Heart left ventricle (tissue), 13 donors: ENCODE results near the gene CNTNAP5.

Experiments used
- POLR2A ChIP-seq, 2 donors: fragments of 450-650 bp; IDR thresholded peaks; one replicate each; pipeline ENCODE4 v1.6.1; 2017; ENCODE audit warnings: antibody characterized with exemption in 2 of 2, mild to moderate bottlenecking in 2 of 2, moderate library complexity in 2 of 2
- TF ChIP-seq, protein P1 (sequence below), 12 donors: fragments of 200-600 bp; sonication (generic) in 4 of 12; IDR thresholded peaks; one replicate each; pipeline versions ENCODE4 v1.5.0 to v1.8.0; 2018 to 2022; ENCODE audit warnings: antibody characterized with exemption in 12 of 12, mild to moderate bottlenecking in 5 of 12
- donor health status: ischemic (EF 13 %, LVEDD 7.1; RV severe dilation, severe dysfunction).
- donor health status: DM: no; HTN: yes; CAD: no.
- donor health status: DM: no; HTN: no; CAD: no.
- donor health status: ischemic (EF 25% LVEDD 6.9; RV normal size, moderate dysfunction).
- donor health status: ischemic (EF 25% LVEDD 5.7; RV mildly dilated, moderate dysfunction).
- donor health status: ischemic (EF 35%, LVEDD 5.7; RV mildly dilated, moderate dysfunction).
- donor health status: nonischemic (EF 11% LVEDD 7.7; RV severe dilation, severe dysfunction).
- donor health status: DM: yes; HTN: yes; CAD: no.
- donor health status: PGD.
- donor health status: ischemic (EF 29% LVEDD 5.4; RV normal size, mild dysfunction).
- donor health status: nonischemic (EF 23%, LVEDD 6.1; RV moderate dilation, normal function).

DNA sequence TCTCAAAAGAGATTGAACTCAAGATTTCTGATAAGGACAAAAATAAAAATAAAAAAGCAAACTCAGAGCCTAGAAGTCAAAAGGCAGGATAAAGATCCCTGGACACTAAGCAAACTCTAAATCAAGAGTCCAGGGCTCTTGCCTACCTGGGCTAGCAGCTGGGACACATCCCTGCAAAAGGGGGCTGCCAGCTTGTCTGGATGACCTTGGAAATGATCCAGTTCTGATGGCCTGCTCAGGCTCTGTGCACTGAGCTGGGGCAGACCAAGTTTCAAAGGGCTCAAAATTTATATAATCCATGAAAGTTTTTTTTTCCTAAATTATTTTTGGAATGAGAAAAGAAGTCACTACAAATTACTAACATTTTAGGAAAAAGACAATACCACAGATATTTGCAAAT lies 557.3 kb downstream of the CNTNAP5 start:
- TF ChIP-seq, protein P1, sequence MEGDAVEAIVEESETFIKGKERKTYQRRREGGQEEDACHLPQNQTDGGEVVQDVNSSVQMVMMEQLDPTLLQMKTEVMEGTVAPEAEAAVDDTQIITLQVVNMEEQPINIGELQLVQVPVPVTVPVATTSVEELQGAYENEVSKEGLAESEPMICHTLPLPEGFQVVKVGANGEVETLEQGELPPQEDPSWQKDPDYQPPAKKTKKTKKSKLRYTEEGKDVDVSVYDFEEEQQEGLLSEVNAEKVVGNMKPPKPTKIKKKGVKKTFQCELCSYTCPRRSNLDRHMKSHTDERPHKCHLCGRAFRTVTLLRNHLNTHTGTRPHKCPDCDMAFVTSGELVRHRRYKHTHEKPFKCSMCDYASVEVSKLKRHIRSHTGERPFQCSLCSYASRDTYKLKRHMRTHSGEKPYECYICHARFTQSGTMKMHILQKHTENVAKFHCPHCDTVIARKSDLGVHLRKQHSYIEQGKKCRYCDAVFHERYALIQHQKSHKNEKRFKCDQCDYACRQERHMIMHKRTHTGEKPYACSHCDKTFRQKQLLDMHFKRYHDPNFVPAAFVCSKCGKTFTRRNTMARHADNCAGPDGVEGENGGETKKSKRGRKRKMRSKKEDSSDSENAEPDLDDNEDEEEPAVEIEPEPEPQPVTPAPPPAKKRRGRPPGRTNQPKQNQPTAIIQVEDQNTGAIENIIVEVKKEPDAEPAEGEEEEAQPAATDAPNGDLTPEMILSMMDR (IDR thresholded peaks at IDR 0.05) = no peak
- TF ChIP-seq POLR2A (IDR thresholded peaks at IDR 0.05) = no peak
